Measurements from ENCODE around the gene NYNRIN. TPM values are rescaled to one million over a fixed set of nuclear protein-coding genes. Genes with fewer than 3 reads are reported as not detected.

Gene NYNRIN
- total RNA-seq, 1 donor from 2014 or later: 15.5 TPM

GRCh38 chr14:24429395-24430142 lies 30.8 kb downstream of the NYNRIN start, which contains the start of the genes CBLN3 and KHNYN:
TSS of gene CBLN3 (minus strand) at chr14:24429668. CDS start at chr14:24429054, 614 bp downstream.
TSS of gene KHNYN (plus strand) at chr14:24429954. CDS start at chr14:24430731, 777 bp downstream.
- no peaks in the 10 kb centered on the region for H3K4me1 ChIP-seq
- peaks cover 17% of the 10 kb centered on the region for H3K4me1 Mint-ChIP-seq
- peak within 1 kb of the TSS; percentile 21 for H3K9ac ChIP-seq
- peak within 1 kb of the TSS; percentile 68 for H3K4me3 ChIP-seq
- H3K27me3 Mint-ChIP-seq (ENCODE audit: insufficient read depth, low read depth): peaks cover 8% of the 10 kb centered on the region
- peaks cover 3% of the 10 kb centered on the region for H3K36me3 Mint-ChIP-seq
- no peaks in the 10 kb centered on the region for H3K36me3 ChIP-seq
- H2AFZ ChIP-seq (replicated peaks): peak within 1 kb of the TSS; percentile 60
- H3K9me3 Mint-ChIP-seq: no peaks in the 10 kb centered on the region
- peak within 1 kb of the TSS; percentile 88 for H3K27ac Mint-ChIP-seq
- TF ChIP-seq, protein P1, sequence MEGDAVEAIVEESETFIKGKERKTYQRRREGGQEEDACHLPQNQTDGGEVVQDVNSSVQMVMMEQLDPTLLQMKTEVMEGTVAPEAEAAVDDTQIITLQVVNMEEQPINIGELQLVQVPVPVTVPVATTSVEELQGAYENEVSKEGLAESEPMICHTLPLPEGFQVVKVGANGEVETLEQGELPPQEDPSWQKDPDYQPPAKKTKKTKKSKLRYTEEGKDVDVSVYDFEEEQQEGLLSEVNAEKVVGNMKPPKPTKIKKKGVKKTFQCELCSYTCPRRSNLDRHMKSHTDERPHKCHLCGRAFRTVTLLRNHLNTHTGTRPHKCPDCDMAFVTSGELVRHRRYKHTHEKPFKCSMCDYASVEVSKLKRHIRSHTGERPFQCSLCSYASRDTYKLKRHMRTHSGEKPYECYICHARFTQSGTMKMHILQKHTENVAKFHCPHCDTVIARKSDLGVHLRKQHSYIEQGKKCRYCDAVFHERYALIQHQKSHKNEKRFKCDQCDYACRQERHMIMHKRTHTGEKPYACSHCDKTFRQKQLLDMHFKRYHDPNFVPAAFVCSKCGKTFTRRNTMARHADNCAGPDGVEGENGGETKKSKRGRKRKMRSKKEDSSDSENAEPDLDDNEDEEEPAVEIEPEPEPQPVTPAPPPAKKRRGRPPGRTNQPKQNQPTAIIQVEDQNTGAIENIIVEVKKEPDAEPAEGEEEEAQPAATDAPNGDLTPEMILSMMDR (IDR thresholded peaks at IDR 0.05): no peak
- peak; percentile 49 for TF ChIP-seq EZH2 (IDR thresholded peaks at IDR 0.05)
- peaks cover 33% of the 10 kb centered on the region for H3K27me3 ChIP-seq
- H3K4me2 ChIP-seq: peak within 1 kb of the TSS; percentile 89
- no peak within 1 kb of the TSS for H3K27ac ChIP-seq
- H3K4me3 Mint-ChIP-seq: peak within 1 kb of the TSS; percentile 90
- peaks cover 17% of the 10 kb centered on the region for H3F3A ChIP-seq (ENCODE audit: low read depth)
- H3K79me2 ChIP-seq (ENCODE audit: low read depth): peaks cover 4% of the 10 kb centered on the region
- H3K9me3 ChIP-seq (ENCODE audit: low read depth): no peaks in the 10 kb centered on the region
- H4K20me1 ChIP-seq (ENCODE audit: low read depth): peaks cover 22% of the 10 kb centered on the region
- DNase-seq (ENCODE audit: low spot score): peak; percentile 89

DNA sequence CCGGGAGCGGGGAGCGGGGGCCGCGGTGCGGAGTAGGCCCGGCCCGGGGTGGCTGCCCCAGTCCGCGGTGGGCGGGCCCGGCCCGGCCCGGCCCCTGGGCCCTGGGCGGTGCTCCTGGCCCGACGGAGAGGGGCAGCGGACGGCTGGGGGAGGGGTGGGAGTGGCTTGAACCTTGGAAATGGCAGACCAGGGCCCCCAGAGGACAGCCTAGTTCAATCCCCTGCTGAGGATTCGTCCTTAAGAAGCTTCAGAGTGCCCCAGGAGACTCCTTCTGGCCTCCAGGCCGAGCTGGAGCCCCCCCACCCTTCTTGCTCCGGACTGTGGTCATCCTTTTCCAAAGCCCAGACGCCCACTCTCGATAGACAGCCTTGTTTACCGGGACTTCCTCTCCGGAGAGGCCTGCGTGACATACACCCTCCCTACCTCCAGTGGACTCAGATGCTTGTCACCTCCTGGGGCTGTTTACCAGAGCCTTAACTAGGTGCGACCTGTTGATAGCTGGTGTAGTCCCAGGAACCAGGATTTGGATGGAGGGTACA lies 31.4 kb downstream of the NYNRIN start:
- peaks cover 8% of the 10 kb centered on the region for H3K27me3 Mint-ChIP-seq (ENCODE audit: insufficient read depth, low read depth)
- DNase-seq (ENCODE audit: low spot score): peak; percentile 76
- no peaks in the 10 kb centered on the region for H3K4me1 ChIP-seq
- TF ChIP-seq EZH2 (IDR thresholded peaks at IDR 0.05): no peak
- no peak for TF ChIP-seq EZH2phosphoT487 (IDR thresholded peaks at IDR 0.05)
- peak overlapping the region; percentile 60 for H2AFZ ChIP-seq (replicated peaks)
- H3K36me3 ChIP-seq: no peaks in the 10 kb centered on the region
- peaks cover 3% of the 10 kb centered on the region for H3K36me3 Mint-ChIP-seq
- peaks cover 17% of the 10 kb centered on the region for H3F3A ChIP-seq (ENCODE audit: low read depth)
- peak overlapping the region; percentile 68 for H3K4me3 ChIP-seq
- H3K9me3 ChIP-seq (ENCODE audit: low read depth): no peaks in the 10 kb centered on the region
- peaks cover 22% of the 10 kb centered on the region for H4K20me1 ChIP-seq (ENCODE audit: low read depth)
- H3K4me3 Mint-ChIP-seq: peak overlapping the region; percentile 90
- H3K27ac ChIP-seq: no peak overlapping the region
- peaks cover 4% of the 10 kb centered on the region for H3K79me2 ChIP-seq (ENCODE audit: low read depth)
- peak overlapping the region; percentile 21 for H3K9ac ChIP-seq
- H3K4me1 Mint-ChIP-seq: peaks cover 17% of the 10 kb centered on the region
- no peak overlapping the region for H3K27ac Mint-ChIP-seq
- H3K4me2 ChIP-seq: peak overlapping the region; percentile 89
- H3K9me3 Mint-ChIP-seq: no peaks in the 10 kb centered on the region
- peaks cover 33% of the 10 kb centered on the region for H3K27me3 ChIP-seq

DNA sequence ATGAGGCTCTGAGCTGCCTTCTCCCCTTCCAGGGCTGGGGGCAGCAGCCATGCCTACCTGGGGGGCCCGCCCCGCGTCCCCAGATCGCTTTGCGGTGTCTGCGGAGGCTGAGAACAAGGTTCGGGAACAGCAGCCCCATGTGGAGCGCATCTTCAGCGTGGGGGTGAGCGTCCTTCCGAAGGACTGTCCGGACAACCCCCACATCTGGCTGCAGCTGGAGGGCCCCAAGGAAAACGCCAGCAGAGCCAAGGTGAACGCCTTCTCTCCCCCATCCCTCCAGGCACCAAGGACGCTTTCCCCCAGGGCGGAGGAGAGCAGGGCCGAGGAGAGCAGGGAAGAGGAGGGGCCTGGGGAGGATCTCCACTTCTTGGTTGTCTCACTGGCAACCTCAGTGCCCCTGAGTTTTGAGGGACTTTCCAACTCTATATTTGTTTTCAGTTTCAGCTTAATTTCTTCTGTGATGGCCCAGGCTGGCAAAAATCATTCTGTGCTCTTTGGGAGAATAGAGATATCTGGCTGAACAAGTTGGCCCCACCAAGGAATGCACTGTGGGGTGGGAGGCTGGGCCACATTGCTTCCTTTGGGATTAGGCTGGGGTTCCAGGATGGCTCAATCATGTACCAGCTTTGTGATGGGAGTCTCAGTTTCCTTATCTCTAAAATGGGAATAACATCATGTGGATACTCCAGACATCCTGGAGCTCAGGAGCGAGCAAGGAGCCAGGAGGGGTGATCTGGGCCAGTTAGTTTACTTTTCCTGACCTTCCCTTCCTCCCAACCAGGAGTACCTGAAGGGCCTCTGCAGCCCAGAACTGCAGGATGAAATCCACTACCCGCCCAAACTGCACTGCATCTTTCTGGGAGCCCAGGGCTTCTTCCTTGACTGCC lies 32.1 kb downstream of the NYNRIN start:
- Mint-ChIP-seq H3K9me3 (no peaks in the 10 kb centered on the region), H3K27me3 (ENCODE audit: insufficient read depth, low read depth) (peaks cover 8% of the 10 kb centered on the region), H3K4me1 (peaks cover 17% of the 10 kb centered on the region), H3K27ac (peak overlapping the region; percentile 66), H3K36me3 (peaks cover 3% of the 10 kb centered on the region), H3K4me3 (peak overlapping the region; percentile 90)
- Histone ChIP-seq H2AFZ (replicated peaks) (no peak overlapping the region), H3K27ac (no peak overlapping the region), H3K4me3 (peak overlapping the region; percentile 68), H4K20me1 (ENCODE audit: low read depth) (peaks cover 22% of the 10 kb centered on the region), H3K9me3 (ENCODE audit: low read depth) (no peaks in the 10 kb centered on the region), H3K36me3 (no peaks in the 10 kb centered on the region), H3K79me2 (ENCODE audit: low read depth) (peaks cover 4% of the 10 kb centered on the region), H3K9ac (peak overlapping the region; percentile 21), H3F3A (ENCODE audit: low read depth) (peaks cover 20% of the 10 kb centered on the region), H3K4me1 (no peaks in the 10 kb centered on the region), H3K27me3 (peaks cover 28% of the 10 kb centered on the region), H3K4me2 (peak overlapping the region; percentile 89)
- TF ChIP-seq EZH2phosphoT487 (IDR thresholded peaks at IDR 0.05) (no peak), EZH2 (IDR thresholded peaks at IDR 0.05) (no peak)
- TF ChIP-seq, protein P1 (IDR thresholded peaks at IDR 0.05): no peak
- DNase-seq (ENCODE audit: low spot score): peak; percentile 10
